Measurements from ENCODE around the gene NPBWR2.

Gene NPBWR2

DNA sequence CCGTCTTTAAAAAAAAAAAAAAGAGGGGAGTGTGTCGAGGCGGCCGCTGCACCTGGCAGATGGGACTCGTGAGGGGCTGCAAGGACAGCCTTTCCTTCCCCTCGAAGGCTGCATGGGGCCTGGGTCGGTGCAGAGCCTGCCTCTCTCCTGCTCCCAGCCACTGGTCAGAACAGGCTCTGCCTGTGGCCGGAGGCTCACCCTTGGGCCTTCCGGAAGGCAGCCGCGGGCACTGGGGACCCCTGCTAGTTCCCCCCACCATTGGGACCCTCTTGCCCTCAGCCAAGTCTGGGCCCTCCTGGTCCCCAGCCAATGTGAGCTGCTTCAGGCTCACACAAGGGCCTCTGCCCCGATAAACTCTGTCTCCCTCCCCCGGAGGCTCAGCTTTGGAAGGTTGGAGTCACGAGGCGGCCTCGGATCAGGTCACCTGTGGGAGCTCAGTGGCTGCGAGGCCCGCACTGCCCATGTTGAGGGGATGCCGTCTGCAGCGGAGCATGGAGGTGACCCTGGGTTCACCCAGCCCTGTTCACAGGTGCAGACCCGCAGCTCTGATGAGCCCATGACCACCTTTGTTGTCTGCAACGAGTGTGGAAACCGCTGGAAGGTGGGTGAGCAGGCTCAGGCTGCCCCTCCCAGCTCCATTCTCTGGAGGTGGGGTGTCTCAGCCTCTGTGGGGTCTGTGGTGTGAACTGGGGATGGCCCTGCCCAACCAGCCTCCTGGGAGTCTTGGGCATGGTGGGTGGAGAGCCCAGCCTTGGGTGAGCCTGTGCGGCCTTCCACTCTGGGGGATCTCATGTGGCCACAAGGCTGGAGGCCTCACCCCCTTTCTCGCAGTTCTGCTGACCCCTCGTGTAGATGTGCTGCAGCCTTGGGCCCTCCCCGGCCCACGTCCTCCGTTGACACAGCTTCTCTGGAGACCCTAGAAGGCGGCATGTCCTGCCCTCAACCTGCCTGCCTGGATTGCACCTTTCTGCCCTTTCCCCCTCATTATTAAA, 35.7 kb downstream of the NPBWR2 start:
- DNase-seq (ENCODE audit: low read depth): no peak

DNA sequence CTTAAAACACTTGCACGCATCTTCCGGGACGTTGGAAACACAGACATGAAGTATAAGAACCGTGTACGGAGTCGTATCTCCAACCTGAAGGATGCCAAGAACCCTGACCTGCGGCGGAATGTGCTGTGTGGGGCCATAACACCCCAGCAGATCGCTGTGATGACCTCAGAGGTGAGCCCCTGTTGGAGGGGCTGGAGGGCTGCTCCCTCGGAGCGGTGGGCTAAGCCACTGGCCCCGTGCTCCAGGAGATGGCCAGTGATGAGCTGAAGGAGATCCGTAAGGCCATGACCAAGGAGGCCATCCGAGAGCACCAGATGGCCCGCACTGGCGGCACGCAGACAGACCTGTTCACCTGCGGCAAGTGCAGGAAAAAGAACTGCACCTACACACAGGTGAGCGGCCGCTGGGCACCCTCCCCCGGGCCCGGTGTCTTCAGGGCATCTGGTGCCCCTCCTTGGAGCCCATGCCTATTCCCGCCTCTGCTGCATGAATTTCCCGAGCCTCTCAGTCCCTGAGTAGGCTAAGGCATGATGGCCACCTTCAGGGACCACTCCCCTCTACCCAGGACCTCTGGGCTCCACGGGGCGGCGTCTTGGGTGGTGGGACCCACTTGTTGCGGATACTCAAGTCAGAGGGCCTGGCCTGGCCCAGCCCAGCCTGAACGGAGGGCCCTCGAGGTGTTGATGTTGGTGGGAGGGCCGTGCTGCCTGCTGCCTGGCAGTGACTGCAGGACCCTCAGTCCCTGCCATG, 36.9 kb downstream of the NPBWR2 start:
- DNase-seq (ENCODE audit: low read depth): no peak

DNA sequence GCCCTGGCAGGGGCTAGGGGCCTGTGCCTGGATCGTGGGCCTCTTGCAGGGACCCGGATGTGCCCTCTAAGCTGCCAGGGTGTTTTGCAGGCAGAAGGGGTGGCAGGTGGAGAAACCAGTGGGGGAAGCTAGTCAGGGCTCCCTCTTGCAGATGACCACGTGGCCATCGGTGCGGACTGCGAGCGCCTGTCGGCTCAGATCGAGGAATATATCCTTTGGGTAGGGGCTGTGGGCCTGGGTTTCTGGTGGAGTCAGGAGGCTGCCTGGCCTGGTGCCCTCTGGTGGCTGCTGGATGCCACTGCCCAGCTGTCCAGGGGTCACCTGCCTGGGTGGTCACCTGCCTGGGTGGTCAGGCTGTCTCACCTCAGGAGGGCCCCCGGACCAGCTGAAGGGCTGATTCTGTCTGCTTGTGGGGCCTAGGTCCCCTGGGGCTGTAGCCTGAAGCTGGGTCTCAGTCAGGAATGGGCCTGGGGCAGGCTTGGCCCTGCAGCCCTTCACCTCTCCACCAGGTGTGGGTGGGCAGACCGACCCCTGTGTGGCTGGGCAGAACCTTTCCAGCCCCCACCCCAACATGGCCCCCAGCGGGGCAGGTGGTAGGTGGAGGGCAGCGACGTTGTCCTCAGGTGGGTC, 37.6 kb downstream of the NPBWR2 start:
- DNase-seq (ENCODE audit: low read depth): no peak

DNA sequence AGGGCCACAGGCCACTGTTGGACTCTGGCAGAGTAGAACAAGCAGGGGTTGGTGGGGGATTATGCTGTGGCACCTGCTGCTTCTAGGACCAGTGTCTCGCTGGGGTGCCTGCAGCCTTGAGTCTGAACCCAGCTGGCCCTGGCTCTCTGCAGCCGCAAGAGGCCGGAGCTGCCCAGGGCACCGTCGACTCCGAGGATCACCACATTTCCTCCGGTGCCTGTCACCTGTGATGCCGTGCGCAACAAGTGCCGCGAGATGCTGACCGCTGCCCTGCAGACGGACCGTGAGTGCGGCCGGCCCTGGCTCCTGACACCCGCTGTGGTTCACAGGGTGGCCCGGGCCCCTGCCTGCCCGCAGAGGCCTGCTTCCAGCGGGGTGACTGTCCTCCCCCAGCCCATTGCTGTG, 38.2 kb downstream of the NPBWR2 start:
- DNase-seq (ENCODE audit: low read depth): no peak

DNA sequence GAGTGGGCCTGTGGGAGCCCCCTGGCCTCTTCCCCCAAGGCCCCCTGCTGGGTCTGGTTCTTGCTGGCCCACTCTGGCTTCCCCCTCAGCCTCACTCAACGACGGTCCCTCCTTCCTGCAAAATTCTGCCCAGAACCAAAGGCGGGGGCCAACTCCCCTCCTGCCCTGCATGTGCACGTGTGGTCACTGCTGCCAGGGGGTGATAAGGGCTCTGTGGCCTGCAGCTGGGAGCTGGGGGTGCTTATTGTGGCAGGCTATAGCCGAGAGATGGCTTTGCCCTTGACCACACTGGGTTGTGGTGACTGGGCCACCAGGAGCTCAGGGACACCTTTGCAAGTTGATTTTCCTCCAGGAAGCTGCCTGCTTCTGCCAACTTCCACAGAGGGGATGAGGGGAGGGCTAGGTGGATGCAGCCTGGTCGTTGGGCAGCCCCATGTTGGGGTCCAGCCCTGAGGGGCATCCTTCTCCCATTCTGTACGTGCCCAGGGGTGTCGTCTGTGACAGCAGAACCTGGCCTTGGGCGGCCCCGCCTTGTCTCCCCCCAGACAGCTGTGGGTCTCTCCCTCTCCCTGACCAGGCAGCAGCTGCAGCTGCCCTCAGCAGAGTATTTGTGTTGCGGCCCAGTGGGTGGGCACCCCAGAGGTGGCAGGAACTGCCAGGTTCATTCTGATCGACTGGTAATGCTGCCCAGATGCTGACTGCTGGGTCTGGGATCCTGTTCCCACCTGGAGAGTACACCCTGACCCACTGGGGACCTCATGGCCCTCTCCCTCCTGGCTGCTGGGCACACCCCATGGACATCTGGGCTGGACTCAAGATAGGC, 38.8 kb downstream of the NPBWR2 start:
- no peak for DNase-seq (ENCODE audit: low read depth)

DNA sequence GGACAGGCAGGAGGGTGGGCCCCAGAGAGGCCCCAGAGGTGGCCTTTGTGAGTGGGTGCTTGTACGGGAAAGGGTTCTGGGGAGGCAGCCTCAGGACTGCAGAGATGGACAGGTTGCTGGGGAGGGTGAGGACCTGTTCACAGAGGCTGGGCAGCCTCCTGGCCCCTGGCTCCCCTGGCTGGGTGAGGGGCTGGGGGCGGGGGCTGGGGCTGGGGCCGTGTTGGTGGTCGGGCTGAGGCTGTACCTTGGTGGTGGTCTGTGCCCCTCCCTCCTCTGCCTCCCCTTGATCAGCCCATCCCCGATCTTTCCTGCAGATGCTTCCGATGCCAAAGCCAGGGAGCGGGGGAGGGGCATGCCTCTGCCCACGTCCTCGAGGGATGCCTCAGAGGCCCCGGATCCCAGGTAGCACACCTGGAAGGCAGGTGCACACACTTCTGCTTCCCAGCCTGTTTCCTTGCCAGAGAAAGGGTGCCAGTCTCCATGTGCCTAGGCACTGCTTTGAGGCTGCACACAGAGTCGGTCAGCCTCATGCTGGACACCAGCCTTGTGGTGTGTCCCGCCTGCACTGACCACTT, 39.5 kb downstream of the NPBWR2 start:
- DNase-seq (ENCODE audit: low read depth): no peak

DNA sequence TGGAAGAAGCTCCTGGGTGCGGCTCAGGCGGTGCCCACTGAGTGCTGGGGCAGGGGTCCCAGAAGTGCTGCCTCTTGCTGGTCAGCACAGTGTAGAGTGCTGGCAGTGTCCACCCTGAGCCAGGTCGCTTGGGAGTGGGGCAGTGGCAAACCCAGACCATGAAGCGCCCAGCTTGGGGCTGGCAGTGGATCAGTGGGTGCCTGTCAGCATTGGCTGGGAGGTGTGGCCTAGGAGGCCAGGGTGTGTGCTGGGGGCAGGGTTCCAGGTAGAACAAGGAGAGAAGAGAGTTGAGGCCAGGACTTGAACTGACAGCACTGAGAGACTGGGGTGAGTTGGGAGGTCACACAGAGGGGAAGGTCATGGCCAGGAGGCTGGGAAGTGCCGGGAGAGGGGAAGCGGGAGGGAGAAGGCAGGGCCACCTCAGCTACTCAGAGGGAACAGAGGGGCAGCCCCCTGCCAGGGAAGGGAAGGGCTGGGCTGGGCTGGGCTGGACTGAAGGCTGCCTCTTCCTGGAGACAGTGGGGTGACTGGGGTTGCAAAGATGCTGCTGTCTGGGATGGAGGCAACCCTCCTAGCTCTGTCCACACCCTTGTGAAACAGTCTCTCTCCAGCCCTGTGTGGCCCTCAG, 40.2 kb downstream of the NPBWR2 start:
- DNase-seq (ENCODE audit: low read depth): no peak

DNA sequence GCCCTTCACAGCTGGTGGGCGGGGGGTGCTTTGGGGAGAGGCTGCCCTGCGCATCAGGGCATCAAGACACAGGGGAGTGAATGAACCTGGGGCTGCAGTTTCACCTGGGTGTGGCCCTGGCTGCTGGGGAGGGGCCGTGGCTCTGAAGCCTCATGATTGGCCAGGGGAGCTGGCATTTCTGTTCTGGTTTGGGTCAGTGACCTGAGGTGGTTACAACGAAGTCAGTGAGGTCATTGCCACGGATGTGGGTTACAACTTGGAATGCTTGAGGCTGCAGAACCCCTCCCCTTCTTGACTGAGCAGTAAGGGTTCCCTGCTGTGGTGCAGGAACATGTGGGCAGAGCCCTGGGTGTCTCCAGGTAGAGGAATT, 41.4 kb downstream of the NPBWR2 start:
- DNase-seq (ENCODE audit: low read depth): peak; percentile 59

DNA sequence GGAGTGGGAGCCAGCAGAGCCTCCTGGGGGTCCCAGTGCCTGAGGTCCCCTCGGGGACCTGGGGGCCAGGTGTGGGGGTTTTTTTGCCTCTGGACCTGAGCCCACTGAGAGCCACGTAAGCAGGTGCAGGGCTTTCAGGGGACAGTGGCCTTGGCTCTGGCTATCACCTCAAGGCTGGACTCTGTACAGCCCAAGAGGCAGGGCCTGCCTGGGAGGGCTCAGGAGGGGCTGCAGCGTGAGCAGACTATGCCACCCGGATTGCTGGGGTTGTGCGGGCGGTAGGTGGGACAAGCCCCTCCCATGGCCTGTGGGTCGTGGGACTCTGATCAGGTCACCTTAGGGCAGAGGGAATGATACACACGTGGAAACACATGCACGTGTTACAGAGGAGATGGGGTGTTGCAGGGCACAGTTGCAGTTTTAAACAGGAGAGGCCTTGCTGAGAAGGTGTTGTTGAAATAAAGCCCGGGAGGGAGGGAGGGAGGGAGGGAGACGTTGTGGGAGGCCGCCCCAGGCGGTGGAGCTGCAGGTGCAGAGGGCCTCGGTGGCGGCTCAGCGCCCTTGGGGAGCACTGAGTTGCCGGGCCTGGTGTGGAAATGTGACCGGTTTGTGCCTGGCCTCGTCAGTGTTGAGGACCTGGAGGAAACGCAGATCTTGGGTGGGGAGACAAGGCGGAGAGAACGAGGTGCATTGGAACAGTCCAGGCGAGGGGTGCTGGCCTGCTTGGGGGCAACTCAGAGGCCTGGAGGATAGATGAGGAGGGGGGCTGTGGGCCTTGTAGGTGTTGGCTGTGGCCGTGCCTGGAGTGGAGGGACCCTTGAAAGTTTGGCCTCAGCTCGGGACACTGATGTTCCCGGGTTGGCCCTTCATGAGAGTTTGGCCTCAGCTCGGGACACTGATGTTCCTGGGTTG, 42.0 kb downstream of the NPBWR2 start:
- DNase-seq (ENCODE audit: low read depth): no peak

DNA sequence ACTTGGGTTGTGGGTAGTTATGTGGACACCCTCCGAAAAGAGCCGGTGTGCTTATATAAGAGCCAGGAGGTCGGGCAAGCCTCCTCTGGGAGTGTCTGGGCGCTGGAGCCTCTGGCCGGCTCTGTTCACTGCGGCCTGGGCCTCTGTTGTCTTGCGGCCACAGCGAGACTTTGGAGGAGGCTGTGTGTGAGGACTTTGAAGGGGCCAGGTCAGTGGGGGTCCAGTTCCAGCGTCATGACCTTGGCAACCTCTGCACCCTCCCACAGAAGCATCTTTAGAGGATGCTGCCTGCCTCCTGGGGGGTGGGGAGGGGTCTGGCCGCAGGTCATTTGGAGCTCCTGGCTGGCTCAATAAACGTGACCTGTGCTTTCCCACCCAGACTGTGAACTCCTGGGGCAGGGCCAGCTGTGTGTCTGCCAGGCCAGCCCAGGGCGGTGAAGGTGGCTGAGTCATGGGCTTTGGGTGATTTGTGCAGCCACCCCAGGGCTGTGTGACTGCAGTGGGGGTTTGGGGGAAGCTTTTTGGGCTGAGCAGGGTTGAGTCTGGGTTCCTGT, 43.1 kb downstream of the NPBWR2 start:
- no peak for DNase-seq (ENCODE audit: low read depth)

DNA sequence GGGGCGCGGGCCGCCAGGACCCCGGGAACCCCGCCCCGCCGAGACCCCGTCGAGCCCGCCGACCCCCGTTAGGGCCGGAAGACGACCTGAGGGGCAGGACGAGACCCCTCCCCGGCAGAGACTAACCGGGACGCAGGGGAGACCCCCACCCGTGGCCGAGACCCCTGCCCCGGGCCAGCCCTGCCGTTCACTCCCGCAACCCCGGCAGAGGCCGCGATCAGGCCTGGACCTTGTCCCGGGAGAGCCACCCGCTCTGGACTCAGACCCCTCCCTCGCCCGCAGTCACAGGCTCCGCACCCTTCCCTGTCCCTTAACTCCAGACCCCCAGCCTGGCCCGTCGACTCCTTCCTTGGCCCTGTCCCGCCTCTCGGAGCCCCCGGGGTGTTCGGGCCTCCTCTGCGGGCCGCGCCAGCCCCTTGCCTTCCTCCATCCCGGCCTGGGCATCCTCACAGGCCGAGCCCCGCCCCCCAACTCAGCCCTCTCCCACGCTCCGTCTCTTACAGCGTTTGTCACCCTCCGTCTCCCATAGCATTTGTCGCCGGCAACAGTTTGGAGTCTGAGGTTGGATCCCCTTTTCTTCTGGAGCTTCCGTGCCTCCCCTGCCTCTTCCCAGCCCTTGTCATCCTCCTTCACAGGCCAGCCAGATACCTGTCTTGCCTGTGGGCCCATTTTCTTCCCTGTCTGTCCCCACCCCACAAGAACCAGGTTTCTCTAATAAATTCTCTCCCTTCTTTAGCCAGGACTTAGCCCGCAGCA, 43.8 kb downstream of the NPBWR2 start:
- DNase-seq (ENCODE audit: low read depth): no peak

DNA sequence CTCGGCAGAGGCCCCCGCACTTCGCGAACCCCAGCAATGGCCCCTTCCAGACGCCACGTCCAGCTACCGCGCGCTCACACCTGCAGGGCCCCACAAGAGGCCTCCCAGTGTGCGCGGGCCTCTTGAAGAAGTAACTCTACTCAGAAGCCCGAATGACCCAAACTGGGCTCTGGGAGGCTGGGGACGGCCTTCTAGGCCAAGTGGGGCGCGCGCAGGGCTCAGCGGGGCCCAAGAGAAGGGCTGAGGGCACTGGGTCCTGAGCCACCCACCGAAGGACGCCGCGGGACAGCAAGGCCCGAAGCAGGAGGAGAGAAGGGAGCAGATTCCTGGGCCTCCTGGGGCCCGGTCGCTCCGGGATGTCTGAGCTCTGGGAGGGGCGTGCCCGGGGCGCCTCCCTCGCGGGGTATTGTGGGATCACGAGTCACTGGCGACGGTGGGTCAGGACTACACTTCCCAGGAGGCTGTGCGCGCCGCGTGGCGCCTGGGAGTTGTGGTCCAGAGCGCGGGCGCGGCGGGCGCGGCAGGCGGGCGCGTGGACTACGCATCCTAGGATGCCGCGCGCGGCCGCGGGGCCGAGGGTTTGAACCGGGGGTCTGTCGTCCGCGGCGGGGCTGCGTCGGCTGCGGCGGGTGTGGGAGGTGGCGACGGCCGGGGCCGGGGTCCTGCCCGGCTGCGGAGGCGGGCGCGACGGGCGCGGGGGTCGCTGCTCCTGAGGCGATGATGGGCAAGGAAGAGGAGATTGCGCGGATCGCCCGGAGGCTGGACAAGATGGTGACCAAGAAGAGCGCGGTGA, 44.6 kb downstream of the NPBWR2 start, which contains the start of gene TCEA2:
TCEA2 (plus strand) TSS at position 603 of the 793 bp plus-strand sequence; CDS start at position 718, 115 bp downstream.
- peak; percentile 71 for DNase-seq (ENCODE audit: low read depth)

DNA sequence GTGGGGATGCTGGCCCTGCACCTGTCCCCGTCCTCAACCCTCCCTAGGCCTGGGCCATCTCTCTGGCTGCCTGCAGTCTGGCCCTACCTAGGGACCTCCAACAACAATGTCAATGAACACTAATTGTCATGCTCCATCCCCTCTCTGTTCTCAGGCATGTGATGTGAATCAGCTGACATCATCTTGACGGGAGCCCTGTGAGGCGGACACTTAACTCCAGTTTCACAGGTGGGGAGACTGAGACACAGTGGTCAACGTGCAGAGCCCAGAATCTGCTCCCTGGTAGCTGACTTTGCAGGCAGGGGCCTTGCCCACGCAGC, 45.1 kb downstream of the NPBWR2 start:
- no peak for DNase-seq (ENCODE audit: low read depth)

DNA sequence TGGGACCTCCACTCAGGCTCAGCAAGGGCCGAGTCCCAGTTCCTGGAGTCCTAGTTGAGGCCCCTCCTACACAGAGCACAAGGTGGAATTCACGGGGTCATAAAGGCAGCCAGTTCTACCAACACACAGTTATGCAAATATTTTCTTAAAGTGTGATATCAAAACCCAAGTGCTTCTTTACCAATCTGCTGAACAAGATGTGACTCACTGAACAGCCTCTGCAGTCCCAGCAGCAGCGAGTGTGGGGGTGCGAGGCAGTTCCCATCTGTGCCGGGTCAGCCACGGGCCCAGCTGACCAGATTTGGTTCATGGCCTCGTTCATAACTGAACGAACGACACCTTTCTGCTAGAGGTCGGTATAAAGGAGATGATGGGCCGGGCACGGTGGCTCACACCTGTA, 48.8 kb downstream of the NPBWR2 start:
- no peak for DNase-seq (ENCODE audit: low read depth)

DNA sequence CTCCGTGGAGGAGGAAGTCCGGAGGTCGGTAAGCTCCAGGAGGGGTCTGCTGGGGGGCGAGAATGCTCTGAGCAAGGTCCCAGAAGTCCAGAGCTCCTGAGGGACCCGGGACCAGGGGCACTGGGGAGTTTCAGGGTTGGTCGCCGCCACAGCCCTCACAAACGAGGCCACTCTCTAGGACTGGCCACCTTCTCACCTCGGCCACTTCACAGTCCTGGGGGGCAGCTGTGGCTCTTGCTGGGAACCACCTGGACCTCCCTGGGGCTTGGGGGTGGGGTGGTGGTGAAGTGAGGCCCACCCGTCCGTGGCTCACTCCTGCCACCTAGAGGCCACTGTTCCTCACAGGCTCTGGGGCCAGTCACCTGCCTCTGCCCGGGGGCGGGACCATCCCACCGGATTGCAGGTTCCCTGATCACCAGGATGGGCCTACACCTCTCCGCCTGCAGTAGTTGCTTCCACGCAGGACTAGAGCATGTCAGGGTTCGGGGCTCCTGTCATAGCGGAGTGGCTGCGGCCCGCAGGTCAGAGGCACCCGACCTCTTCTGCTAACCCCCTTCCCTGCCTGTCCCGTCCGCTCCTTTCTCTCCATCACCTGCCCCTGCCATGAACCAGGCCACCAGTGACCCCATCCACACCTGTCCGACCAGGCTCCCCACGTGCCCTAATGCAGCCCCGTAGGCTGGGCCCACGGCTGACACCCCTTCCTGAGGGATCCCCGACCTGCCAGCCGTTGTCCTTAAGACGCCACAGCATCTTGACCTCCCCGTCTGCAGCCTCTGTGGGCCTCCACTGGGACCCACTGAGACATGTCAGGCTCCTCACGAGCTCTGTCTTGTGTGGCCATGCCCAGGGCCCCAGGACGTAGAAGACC, 49.5 kb downstream of the NPBWR2 start:
- DNase-seq (ENCODE audit: low read depth): no peak

DNA sequence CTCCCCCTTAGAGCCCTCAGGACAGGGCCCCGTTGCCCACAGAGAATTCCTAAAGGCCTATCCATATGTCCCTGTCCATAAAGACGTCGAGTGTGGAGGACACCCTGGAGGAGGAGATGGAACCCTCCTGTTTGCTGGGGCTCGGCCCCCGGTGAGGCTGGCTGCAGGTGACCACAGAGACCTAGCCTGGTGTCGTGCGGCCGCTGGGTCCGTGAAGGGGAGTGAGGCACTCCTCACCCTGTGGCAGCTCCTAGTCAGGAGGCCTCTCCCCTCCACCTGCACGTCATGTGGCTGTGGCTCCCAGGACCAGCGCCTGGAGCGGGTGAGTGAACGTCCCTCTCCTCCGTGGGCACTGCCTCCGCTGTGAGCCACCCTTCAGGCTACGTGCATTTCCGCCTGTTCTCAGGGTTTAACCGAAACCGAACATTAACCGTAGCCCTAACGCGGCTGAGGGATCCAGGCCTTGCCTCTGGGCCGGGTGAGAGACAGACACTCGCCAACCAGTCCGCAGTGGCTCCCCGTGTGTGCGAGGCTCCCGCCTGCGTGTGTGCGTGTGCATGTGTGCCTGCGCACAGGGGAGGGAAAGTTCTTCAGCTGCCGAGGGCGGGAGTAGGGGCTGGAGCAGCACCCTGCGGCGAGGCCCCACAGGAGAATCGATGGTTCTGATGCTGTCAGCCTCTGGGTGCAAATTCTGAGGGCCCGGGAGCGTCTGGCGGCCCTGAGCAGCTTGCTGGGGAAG, 50.3 kb downstream of the NPBWR2 start:
- no peak for DNase-seq (ENCODE audit: low read depth)

DNA sequence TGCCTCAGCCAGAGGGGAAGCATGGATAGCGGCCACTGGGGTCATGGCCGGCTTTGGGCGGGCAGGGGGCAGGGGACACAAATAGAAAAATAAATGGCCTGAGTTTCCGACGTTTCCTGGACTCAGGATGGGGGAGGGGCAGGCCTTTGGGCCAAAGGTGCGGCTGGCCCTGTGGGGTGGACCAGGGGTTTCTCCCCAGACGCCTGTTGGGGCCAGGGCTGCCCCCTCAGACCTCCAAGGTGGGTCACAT, 50.8 kb downstream of the NPBWR2 start:
- DNase-seq (ENCODE audit: low read depth): no peak

Data from GM04503 (cell line).